ENCODE data around the gene ARPC5L. TPM values are rescaled to one million over a fixed set of nuclear protein-coding genes. Genes with fewer than 3 reads are reported as not detected.
"Not testable (repeated sequence)": the region's sequence is repeated elsewhere in the genome, so short reads cannot be mapped to it uniquely, and the experiment has no call there.

The ARPC5L gene
- total RNA-seq, 1 experiment from 2014 or later = 54.5 TPM

- Histone ChIP-seq H3K9me2 (replicated peaks; ENCODE audit: low read length) (no peaks in the 10 kb centered on the region), H3K4me3 (ENCODE audit: low read length) (no peak overlapping the region), H3F3A (ENCODE audit: low read length, unreplicated experiment) (no peaks in the 10 kb centered on the region), H3K9me3 (ENCODE audit: low read length) (no peaks in the 10 kb centered on the region), H3K4me2 (ENCODE audit: low read length) (no peak overlapping the region), H3K27me3 (ENCODE audit: low read length) (no peaks in the 10 kb centered on the region), H3K9ac (ENCODE audit: low read length) (no peak overlapping the region), H3K36me3 (ENCODE audit: low read depth, low read length) (no peaks in the 10 kb centered on the region), H2AFZ (ENCODE audit: low read length) (no peak overlapping the region), H3K4me1 (ENCODE audit: insufficient read depth, low read length) (no peaks in the 10 kb centered on the region), H3K27ac (ENCODE audit: low read length) (no peak overlapping the region), H4K20me1 (ENCODE audit: low read length) (no peaks in the 10 kb centered on the region), H3K79me2 (ENCODE audit: low read length) (no peaks in the 10 kb centered on the region)
- ChIA-PET POLR2A (ENCODE audit: unreplicated experiment) (no interaction called here), CTCF (no interaction called here)
- TF ChIP-seq EZH2phosphoT487 (IDR thresholded peaks at IDR 0.05; ENCODE audit: borderline replicate concordance, low read length) (no peak), EZH2 (IDR thresholded peaks at IDR 0.05; ENCODE audit: low read length, unreplicated experiment) (no peak)
- TF ChIP-seq, protein P1, sequence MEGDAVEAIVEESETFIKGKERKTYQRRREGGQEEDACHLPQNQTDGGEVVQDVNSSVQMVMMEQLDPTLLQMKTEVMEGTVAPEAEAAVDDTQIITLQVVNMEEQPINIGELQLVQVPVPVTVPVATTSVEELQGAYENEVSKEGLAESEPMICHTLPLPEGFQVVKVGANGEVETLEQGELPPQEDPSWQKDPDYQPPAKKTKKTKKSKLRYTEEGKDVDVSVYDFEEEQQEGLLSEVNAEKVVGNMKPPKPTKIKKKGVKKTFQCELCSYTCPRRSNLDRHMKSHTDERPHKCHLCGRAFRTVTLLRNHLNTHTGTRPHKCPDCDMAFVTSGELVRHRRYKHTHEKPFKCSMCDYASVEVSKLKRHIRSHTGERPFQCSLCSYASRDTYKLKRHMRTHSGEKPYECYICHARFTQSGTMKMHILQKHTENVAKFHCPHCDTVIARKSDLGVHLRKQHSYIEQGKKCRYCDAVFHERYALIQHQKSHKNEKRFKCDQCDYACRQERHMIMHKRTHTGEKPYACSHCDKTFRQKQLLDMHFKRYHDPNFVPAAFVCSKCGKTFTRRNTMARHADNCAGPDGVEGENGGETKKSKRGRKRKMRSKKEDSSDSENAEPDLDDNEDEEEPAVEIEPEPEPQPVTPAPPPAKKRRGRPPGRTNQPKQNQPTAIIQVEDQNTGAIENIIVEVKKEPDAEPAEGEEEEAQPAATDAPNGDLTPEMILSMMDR (conservative IDR thresholded peaks at IDR 0.05; ENCODE audit: low read depth, low read length) = no peak
- no TSS peak for BruUV-seq (replicated peaks)
- no peak for DNase-seq
- no peak for ATAC-seq
- intact Hi-C loops (cut with micrococcal nuclease) = no loop called here
Observed at GRCh38 chr9:124843456-124844034, 18.4 kb upstream of the ARPC5L start.

DNA sequence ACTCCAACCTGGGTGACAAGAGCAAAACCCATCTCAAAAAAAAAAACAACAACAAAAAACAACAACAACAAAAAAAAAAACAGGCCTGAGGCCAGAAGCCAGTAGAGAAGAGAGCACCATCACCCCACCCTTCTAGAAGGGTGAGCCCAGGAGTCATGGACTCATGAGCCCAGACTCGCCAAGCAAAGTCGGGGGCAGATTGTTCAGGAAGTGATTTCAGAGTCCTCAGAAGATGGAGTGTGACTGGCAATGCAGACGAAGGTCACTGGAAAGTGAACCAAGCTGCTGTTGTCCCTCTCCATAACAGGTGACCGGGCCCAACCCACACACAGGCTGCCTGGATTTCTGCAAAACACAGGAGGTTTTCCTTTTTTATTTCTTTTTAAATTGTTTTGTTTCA lies 17.6 kb upstream of the ARPC5L start:
- H3K9me2 ChIP-seq (replicated peaks; ENCODE audit: low read length) = no peaks in the 10 kb centered on the region
- ATAC-seq (no peak), DNase-seq (no peak)
- no peaks in the 10 kb centered on the region for H3K4me1 ChIP-seq (ENCODE audit: insufficient read depth, low read length)
- ChIA-PET CTCF (no interaction called here), POLR2A (ENCODE audit: unreplicated experiment) (no interaction called here)
- H3K27me3 ChIP-seq (ENCODE audit: low read length) = no peaks in the 10 kb centered on the region
- H3K36me3 ChIP-seq (ENCODE audit: low read depth, low read length) = no peaks in the 10 kb centered on the region
- no peak overlapping the region for H2AFZ ChIP-seq (ENCODE audit: low read length)
- no peak overlapping the region for H3K4me3 ChIP-seq (ENCODE audit: low read length)
- no peaks in the 10 kb centered on the region for H4K20me1 ChIP-seq (ENCODE audit: low read length)
- no TSS peak for BruUV-seq (replicated peaks)
- no peak overlapping the region for H3K27ac ChIP-seq (ENCODE audit: low read length)
- intact Hi-C loops (cut with micrococcal nuclease) = no loop called here
- TF ChIP-seq, protein P1 (conservative IDR thresholded peaks at IDR 0.05; ENCODE audit: low read depth, low read length) = no peak
- TF ChIP-seq EZH2 (IDR thresholded peaks at IDR 0.05; ENCODE audit: low read length, unreplicated experiment) (no peak), EZH2phosphoT487 (IDR thresholded peaks at IDR 0.05; ENCODE audit: borderline replicate concordance, low read length) (no peak)
- H3K79me2 ChIP-seq (ENCODE audit: low read length) = no peaks in the 10 kb centered on the region
- no peaks in the 10 kb centered on the region for H3F3A ChIP-seq (ENCODE audit: low read length, unreplicated experiment)
- no peak overlapping the region for H3K4me2 ChIP-seq (ENCODE audit: low read length)
- no peak overlapping the region for H3K9ac ChIP-seq (ENCODE audit: low read length)
- no peaks in the 10 kb centered on the region for H3K9me3 ChIP-seq (ENCODE audit: low read length)

DNA sequence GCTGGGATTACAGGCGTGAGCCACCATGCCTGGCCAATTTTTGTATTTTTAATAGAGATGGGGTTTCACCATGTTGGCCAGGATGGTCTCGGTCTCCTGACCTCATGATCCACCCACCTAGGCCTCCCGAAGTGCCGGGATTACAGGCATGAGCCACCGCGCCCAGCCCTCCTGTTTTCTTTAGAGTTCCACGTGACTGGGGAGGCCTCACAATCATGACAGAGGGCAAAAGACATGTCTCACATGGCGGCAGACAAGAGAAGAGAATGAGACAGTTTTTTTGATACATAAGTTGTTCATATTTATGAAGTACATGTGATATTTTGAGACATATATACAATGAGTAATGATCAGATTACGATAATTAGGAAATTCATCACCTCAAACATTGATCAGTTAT lies 15.5 kb upstream of the ARPC5L start:
- intact Hi-C loops (cut with micrococcal nuclease); POLR2A ChIA-PET (ENCODE audit: unreplicated experiment); H3K79me2 ChIP-seq (ENCODE audit: low read length); H3K9me2 ChIP-seq (replicated peaks; ENCODE audit: low read length); H3K36me3 ChIP-seq (ENCODE audit: low read depth, low read length); DNase-seq; H3K4me1 ChIP-seq (ENCODE audit: insufficient read depth, low read length); BruUV-seq (replicated peaks); H3K4me3 ChIP-seq (ENCODE audit: low read length); ATAC-seq; H3F3A ChIP-seq (ENCODE audit: low read length, unreplicated experiment); H3K4me2 ChIP-seq (ENCODE audit: low read length); H3K27ac ChIP-seq (ENCODE audit: low read length); H3K9me3 ChIP-seq (ENCODE audit: low read length); H3K27me3 ChIP-seq (ENCODE audit: low read length); H4K20me1 ChIP-seq (ENCODE audit: low read length); H2AFZ ChIP-seq (ENCODE audit: low read length); H3K9ac ChIP-seq (ENCODE audit: low read length): not testable (repeated sequence)
- CTCF ChIA-PET = interaction anchor here (0.9 kb wide), 1 partner anchor 69 kb away, joined by 4 read pairs; the partner anchor contains the start of gene OLFML2A

Measured in PC-3 (cell line).